Activated naive CD8-positive, alpha-beta T cell treated with anti-CD3 and anti-CD28 coated beads for 36 hours (primary cell): ENCODE measurements around the gene SPN. TPM values are rescaled to one million over a fixed set of nuclear protein-coding genes. Genes with fewer than 3 reads are reported as not detected.
"Not testable (repeated sequence)": the region's sequence is repeated elsewhere in the genome, so short reads cannot be mapped to it uniquely, and the experiment has no call there.

Source experiments
- DNase-seq: peaks from one replicate; pipeline ENCODE4 v3.0.0; 2021
- H3K27ac Mint-ChIP-seq: one replicate; pipeline ENCODE4 v1.8.0; 2022; ENCODE audit warnings: mild to moderate bottlenecking, moderate library complexity, mixed read lengths
- H3K27me3 Mint-ChIP-seq: one replicate; pipeline ENCODE4 v1.8.0; 2022; ENCODE audit warnings: mild to moderate bottlenecking, mixed read lengths
- H3K36me3 Mint-ChIP-seq: one replicate; pipeline ENCODE4 v1.8.0; 2021; ENCODE audit warnings: mild to moderate bottlenecking, mixed read lengths
- H3K4me1 Mint-ChIP-seq: one replicate; pipeline ENCODE4 v1.8.0; 2021; ENCODE audit warnings: mixed read lengths
- H3K4me3 Mint-ChIP-seq: one replicate; pipeline ENCODE4 v1.8.0; 2022; ENCODE audit warnings: mild to moderate bottlenecking, moderate library complexity, mixed read lengths
- H3K9me3 Mint-ChIP-seq: one replicate; pipeline ENCODE4 v1.8.0; 2022; ENCODE audit warnings: mixed read lengths
- total RNA-seq, 2 experiments: library from RNA; stranded (reverse); gene quantifications; one replicate each; pipeline ENCODE4 v1.2.3, GENCODE V29; 2021

The SPN gene
- total RNA-seq, 2 experiments from 2014 or later = 122 TPM

- not testable (repeated sequence) for DNase-seq, H3K36me3 Mint-ChIP-seq, H3K27ac Mint-ChIP-seq, H3K27me3 Mint-ChIP-seq, H3K4me3 Mint-ChIP-seq, H3K9me3 Mint-ChIP-seq
- H3K4me1 Mint-ChIP-seq = peaks cover 14% of the 10 kb centered on the region
Observed at GRCh38 chr16:29638751-29639150, 24.3 kb upstream of the SPN start.

- H3K4me3 Mint-ChIP-seq = no peak overlapping the region
Observed at GRCh38 chr16:29641561-29641960, 21.5 kb upstream of the SPN start.

DNA sequence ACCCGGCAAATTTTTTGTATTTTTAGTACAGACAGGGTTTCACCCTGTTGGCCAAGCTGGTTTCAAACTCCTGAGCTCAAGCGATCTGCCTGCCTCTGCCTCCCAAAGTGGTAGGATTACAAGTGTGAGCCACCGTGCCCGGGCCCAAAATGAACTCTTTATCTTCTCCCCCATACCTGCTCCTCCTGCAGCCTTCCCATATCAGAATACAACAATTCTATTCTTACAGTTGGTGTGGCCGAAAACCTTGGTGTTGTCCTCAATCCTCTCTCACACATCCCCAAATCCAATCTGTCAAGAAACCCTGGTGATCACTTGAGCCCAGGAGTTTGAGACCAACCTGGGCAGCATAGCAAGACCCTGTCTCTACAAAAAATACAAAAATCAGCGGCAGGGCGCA, 19.5 kb upstream of the SPN start:
- H3K27me3 Mint-ChIP-seq = no peaks in the 10 kb centered on the region
- no peaks in the 10 kb centered on the region for H3K36me3 Mint-ChIP-seq
- H3K4me1 Mint-ChIP-seq = peaks cover 30% of the 10 kb centered on the region
- H3K4me3 Mint-ChIP-seq = no peak overlapping the region
- H3K27ac Mint-ChIP-seq = no peak overlapping the region
- no peaks in the 10 kb centered on the region for H3K9me3 Mint-ChIP-seq
- DNase-seq = no peak

More at GRCh38 chr16:29641561-29641960, 21.5 kb upstream of the SPN start:
- H3K36me3 Mint-ChIP-seq = no peaks in the 10 kb centered on the region
- peaks cover 30% of the 10 kb centered on the region for H3K4me1 Mint-ChIP-seq
- no peaks in the 10 kb centered on the region for H3K27me3 Mint-ChIP-seq
- DNase-seq = no peak
- peak overlapping the region; percentile 62 for H3K27ac Mint-ChIP-seq
- H3K9me3 Mint-ChIP-seq = no peaks in the 10 kb centered on the region

DNA sequence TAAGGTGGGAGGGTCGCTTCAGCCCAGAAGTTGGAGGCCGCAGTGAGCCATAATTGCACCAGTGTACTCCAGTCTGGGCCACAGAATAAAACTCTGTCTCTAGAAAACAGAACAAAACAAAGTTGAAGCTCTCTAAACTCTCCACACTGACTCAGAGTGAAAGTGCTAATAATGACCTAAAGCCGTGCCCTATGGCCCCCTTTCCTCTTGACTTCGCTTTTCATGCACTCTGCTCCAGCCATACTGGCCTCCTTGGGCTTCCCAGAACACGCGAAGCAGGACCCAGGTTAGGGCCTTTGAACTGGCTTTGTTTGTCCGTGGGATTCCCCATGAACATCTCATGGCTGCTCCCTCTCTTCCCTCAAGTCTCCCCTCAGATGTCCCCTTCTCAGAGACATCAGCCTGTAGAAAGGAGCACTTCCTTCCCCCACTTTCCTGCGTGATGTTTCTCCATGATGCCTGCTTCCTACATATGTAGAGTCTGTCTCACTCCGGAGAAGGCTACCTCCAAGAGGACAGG, 18.6 kb upstream of the SPN start:
- Mint-ChIP-seq H3K4me1 (peaks cover 30% of the 10 kb centered on the region), H3K27me3 (no peaks in the 10 kb centered on the region), H3K9me3 (no peaks in the 10 kb centered on the region), H3K27ac (peak overlapping the region; percentile 9), H3K4me3 (no peak overlapping the region), H3K36me3 (no peaks in the 10 kb centered on the region)
- DNase-seq = no peak

- no peak overlapping the region for H3K4me3 Mint-ChIP-seq
- H3K4me1 Mint-ChIP-seq = peaks cover 37% of the 10 kb centered on the region
- H3K27ac Mint-ChIP-seq = peak overlapping the region; percentile 78
- no peaks in the 10 kb centered on the region for H3K27me3 Mint-ChIP-seq
- DNase-seq = no peak
- no peaks in the 10 kb centered on the region for H3K36me3 Mint-ChIP-seq
- no peaks in the 10 kb centered on the region for H3K9me3 Mint-ChIP-seq
Observed at GRCh38 chr16:29644973-29645693, 17.9 kb upstream of the SPN start.

- DNase-seq = no peak
- Mint-ChIP-seq H3K9me3 (no peaks in the 10 kb centered on the region), H3K27me3 (no peaks in the 10 kb centered on the region), H3K4me3 (no peak overlapping the region), H3K27ac (peak overlapping the region; percentile 78), H3K4me1 (peaks cover 35% of the 10 kb centered on the region), H3K36me3 (no peaks in the 10 kb centered on the region)
Observed at GRCh38 chr16:29645694-29646187, 17.3 kb upstream of the SPN start.

GRCh38 chr16:29646947-29647346, 16.1 kb upstream of the SPN start:
- H3K36me3 Mint-ChIP-seq = no peaks in the 10 kb centered on the region
- H3K9me3 Mint-ChIP-seq = no peaks in the 10 kb centered on the region
- H3K4me3 Mint-ChIP-seq = no peak overlapping the region
- peaks cover 25% of the 10 kb centered on the region for H3K4me1 Mint-ChIP-seq
- no peaks in the 10 kb centered on the region for H3K27me3 Mint-ChIP-seq
- no peak for DNase-seq
- no peak overlapping the region for H3K27ac Mint-ChIP-seq

DNA sequence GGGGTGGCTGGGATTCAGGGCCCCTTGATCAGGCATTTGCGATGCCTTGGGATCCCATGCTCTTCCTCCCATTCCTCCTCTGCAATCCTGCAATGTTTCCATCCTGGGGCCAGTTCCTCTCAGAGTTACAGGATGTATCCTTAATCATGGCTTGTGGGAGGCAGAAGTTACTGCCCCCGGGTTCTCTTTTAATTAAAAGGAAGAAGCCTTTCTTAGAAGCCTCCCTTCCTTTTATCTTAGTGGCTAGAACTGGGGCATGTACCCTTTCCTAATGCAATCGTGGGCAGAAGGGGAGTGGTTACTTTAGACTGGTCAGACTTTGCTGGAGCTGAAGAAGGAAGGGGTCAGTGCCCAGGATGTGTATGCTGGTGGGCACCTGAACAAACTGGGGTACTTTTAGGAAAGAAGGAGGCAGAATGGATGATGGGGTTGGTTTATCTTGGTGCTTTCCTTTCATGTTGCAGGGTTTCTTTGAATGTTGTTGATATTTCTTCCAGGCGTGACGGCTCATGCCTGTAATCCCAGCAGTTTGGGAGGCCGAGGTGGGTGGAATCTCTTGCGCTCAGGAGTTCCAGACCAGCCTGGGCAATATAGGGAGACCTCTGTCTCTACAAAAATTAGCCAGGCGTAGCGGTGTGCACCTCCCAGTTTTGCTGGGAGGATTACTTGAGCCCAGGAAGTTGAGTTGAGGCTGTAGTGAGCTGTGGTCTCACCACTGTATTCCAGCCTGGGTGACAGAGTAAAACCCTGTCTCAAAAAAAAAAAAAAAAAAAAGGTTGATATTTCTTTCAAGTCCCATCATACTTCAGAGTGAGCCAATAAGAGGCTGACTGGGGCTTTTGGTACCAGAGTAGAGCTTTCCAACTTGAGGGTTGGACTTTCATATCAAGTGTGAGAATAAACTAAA, 13.2 kb upstream of the SPN start:
- H3K4me1 Mint-ChIP-seq = peaks cover 19% of the 10 kb centered on the region
- no peak for DNase-seq
- H3K27me3 Mint-ChIP-seq = no peaks in the 10 kb centered on the region
- H3K4me3 Mint-ChIP-seq = no peak overlapping the region
- H3K9me3 Mint-ChIP-seq = no peaks in the 10 kb centered on the region
- no peak overlapping the region for H3K27ac Mint-ChIP-seq
- H3K36me3 Mint-ChIP-seq = no peaks in the 10 kb centered on the region

DNA sequence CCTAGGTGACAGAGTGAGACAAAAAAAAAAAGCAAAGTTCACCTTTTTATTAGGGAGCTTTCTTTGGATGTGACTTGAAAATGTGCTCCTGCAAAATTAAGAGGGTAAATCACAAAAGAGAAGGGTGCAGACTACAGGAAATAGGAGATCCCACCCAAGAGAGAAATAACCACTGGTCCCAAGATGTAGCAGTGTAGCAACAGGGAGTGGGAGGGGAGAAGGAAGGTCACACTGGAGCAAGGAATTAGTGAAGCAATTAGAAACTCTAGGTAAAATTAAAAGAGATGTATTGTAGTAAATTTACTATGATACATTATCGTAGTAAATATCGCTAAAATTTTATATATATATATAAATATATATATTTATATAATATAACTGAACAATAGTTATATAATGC, 12.3 kb upstream of the SPN start:
- H3K4me3 Mint-ChIP-seq = no peak overlapping the region
- H3K36me3 Mint-ChIP-seq = no peaks in the 10 kb centered on the region
- H3K9me3 Mint-ChIP-seq = no peaks in the 10 kb centered on the region
- H3K27me3 Mint-ChIP-seq = no peaks in the 10 kb centered on the region
- no peak for DNase-seq
- no peak overlapping the region for H3K27ac Mint-ChIP-seq
- H3K4me1 Mint-ChIP-seq = peaks cover 10% of the 10 kb centered on the region

DNA sequence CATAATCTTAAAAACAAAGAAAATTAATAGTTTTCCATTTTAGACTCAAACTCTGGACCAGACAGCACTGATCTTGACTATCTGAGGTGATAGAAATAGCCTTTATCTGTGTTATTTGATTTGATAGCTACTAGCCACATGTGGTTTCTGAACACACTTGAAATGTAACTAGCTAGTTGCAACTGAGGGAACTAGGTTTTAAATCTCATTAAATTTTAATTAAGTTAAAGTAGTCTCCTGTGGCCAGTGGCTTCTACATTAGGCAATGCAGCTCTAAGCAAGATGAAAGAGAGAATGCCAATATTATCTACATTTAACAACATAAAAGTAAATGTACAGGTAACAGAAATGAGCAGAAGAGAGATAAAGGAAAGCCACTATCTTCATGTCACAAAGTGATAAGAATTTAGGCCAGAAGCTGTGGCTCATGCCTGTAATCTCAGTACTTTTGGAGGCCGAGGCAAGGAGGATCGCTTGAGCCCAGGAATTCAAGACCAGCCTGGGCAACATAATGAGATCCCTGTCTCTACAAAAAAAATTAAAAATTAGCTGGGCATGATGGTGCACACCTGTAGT, 11.2 kb upstream of the SPN start:
- no peaks in the 10 kb centered on the region for H3K9me3 Mint-ChIP-seq
- H3K4me3 Mint-ChIP-seq = no peak overlapping the region
- H3K36me3 Mint-ChIP-seq = no peaks in the 10 kb centered on the region
- H3K27me3 Mint-ChIP-seq = no peaks in the 10 kb centered on the region
- H3K4me1 Mint-ChIP-seq = peaks cover 9% of the 10 kb centered on the region
- no peak overlapping the region for H3K27ac Mint-ChIP-seq
- DNase-seq = no peak

DNA sequence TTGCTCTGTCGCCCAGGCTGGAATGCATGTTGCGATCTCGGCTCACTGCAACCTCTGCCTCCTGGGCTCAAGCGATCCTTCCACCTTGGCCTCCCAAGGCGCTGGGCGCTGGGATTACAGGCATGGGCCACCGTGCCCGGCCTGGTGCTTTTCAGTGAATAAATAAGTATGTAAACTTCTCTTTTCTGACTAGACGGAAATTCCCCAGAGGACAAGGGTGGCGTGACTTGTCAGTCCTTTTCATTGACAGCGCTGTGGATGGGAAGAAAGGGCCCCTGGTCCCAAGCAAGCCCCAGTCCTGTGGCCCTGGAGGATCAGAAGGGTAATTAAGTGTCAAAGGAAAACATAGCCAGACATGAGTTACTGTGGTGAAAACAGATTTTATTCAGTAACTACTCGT, 9.6 kb upstream of the SPN start:
- no peak overlapping the region for H3K4me3 Mint-ChIP-seq
- H3K27ac Mint-ChIP-seq = no peak overlapping the region
- no peaks in the 10 kb centered on the region for H3K27me3 Mint-ChIP-seq
- H3K9me3 Mint-ChIP-seq = no peaks in the 10 kb centered on the region
- no peaks in the 10 kb centered on the region for H3K36me3 Mint-ChIP-seq
- DNase-seq = no peak
- peaks cover 9% of the 10 kb centered on the region for H3K4me1 Mint-ChIP-seq

DNA sequence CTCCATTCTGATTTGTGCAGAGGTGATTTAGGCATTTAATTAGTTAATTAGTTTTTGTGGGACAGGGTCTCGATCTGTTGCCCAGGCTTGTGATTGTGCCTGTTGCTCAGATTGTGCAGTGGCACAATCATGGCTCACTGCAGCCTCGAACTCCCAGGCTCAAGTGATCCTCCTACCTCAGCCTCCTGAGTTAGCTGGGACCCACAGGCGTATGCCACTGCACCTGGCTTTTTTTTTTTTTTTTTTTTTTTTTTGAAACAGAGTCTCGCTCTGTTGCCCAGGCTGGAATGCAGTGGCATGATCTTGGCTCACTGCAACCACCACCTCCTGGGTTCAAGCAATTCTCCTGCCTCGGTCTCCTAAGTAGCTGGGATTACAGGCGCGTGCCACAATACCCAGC, 9.2 kb upstream of the SPN start:
- not testable (repeated sequence) for H3K27me3 Mint-ChIP-seq, H3K4me3 Mint-ChIP-seq, H3K27ac Mint-ChIP-seq, DNase-seq, H3K36me3 Mint-ChIP-seq, H3K9me3 Mint-ChIP-seq
- peaks cover 11% of the 10 kb centered on the region for H3K4me1 Mint-ChIP-seq

DNA sequence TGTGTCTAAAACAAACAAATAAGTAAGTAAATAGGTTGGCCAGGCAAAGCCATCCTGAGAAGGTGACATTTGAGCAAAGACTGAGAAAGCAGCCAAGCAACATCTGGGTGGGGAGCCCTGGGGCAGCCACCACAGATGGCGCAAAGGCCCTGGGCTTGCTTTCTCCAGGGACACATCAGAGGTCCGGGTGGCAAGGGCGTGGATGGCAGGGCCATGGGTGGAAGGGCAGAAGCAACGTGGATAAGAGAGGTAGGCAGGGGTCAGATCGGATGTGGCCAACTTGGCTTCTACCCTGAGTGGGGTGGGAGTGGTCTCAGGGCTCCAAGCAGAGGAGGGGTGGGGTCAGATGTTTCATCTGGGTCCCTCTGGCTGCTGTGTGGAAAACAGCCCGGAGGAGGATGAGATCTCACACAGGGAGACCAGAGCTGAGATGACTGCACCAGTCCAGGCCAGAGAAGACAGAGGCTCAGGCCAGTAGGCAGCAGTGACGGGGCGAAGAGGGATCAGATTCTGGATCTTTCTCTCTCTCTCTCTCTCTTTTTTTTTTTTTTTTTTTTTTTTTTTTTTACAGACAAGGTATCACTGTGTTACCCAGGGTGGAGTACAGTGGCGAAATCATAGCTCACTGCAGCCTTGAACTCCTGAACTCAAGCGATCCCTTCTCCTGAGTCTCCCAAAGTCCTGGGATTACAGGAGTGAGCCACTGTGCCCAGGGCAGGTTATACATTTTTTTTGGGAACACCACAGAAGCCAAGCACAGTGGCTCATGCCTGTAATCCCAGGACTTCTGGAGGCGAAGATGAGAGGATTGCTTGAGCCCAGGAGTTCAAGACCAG, 6.1 kb upstream of the SPN start:
- H3K4me3 Mint-ChIP-seq = no peak overlapping the region
- no peaks in the 10 kb centered on the region for H3K9me3 Mint-ChIP-seq
- no peak overlapping the region for H3K27ac Mint-ChIP-seq
- no peak for DNase-seq
- H3K27me3 Mint-ChIP-seq = no peaks in the 10 kb centered on the region
- H3K4me1 Mint-ChIP-seq = peaks cover 14% of the 10 kb centered on the region
- H3K36me3 Mint-ChIP-seq = no peaks in the 10 kb centered on the region

- no peak overlapping the region for H3K4me3 Mint-ChIP-seq
- peak overlapping the region; percentile 65 for H3K27ac Mint-ChIP-seq
Observed at GRCh38 chr16:29658705-29659104, 4.3 kb upstream of the SPN start.

More at GRCh38 chr16:29658705-29659104, 4.3 kb upstream of the SPN start:
- H3K36me3 Mint-ChIP-seq = peaks cover 5% of the 10 kb centered on the region
- DNase-seq = no peak
- H3K4me1 Mint-ChIP-seq = peaks cover 26% of the 10 kb centered on the region
- no peaks in the 10 kb centered on the region for H3K27me3 Mint-ChIP-seq
- H3K9me3 Mint-ChIP-seq = no peaks in the 10 kb centered on the region
